Activated CD8-positive, alpha-beta memory T cell treated with anti-CD3 and anti-CD28 coated beads, Interleukin-2, amount 50 U/mL, for 4 hours (primary cell): ENCODE measurements around the gene LENG1.

ENCODE experiments used
- DNase-seq: peaks from one replicate; pipeline ENCODE4 v3.0.0-alpha.2; 2020

The LENG1 gene

DNA sequence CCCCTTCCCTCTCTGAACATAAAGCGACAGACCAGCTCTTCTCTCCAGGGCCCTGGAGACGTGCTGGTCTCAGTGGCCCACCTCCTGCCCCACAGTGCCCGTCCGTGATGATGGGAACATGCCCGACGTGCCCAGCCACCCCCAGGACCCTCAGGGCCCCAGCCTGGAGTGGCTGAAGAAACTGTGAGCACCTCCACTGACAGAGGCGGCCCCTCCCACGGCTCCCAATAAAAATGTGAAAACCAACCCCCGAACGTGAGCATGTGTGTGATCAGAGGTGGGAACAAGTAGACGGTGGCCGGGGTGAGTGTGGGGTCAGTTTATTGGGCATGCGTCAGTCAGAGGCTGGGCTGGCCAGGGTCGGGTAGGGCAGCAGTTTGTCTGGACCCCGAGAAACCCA, 52.8 kb downstream of the LENG1 start:
- DNase-seq: peak; percentile 13

GRCh38 chr19:54105796-54106195, 53.7 kb downstream of the LENG1 start:
- no peak for DNase-seq
